HCT116 (cell line): ENCODE data around the gene BSND. TPM values are rescaled to one million over a fixed set of nuclear protein-coding genes. Genes with fewer than 3 reads are reported as not detected.

Source experiments
- ATAC-seq: fragments of 200-7000 bp; cut with Tn5 transposase; 2 replicates; pipeline ENCODE4 v1.9.1; 2020; ENCODE audit warnings: mild to moderate bottlenecking, moderate library complexity
- BruUV-seq: library from RNA; stranded (reverse); fragments of 400-500 nt; replicated peaks from 2 replicates; lab custom pipeline; 2021; lab: Mats Ljungman, UMichigan
- CTCF ChIA-PET: fragments of 300-600 bp; sonication (Branson Sonifier 250); formaldehyde crosslinking; loops from one replicate; lab custom pipeline; 2021; ENCODE audit warnings: antibody characterized with exemption; lab: Charles Lee
- POLR2A ChIA-PET: fragments of 300-600, 350-600 bp; sonication (Branson Sonifier 250); formaldehyde crosslinking; loops from one replicate; lab custom pipeline; 2021; ENCODE audit warnings: antibody characterized with exemption; lab: Charles Lee
- RAD21 ChIA-PET, 2 experiments: fragments of 300-600 bp; sonication (Branson Sonifier 250); formaldehyde crosslinking; loops; one replicate each; lab custom pipeline; 2023; ENCODE audit warnings: low total read pairs in 2 of 2; ENCODE audit not compliant: uncharacterized antibody in 2 of 2, unreplicated experiment in 2 of 2, low non-redundant PET in 1 of 2; lab: Charles Lee
- DNase-seq: peaks from one replicate; pipeline ENCODE4 v3.0.0-alpha.2; 2010; ENCODE audit warnings: low read depth, low spot score
- H2AFZ ChIP-seq: fragments of 200-600 bp; shearing (Covaris generic), sonication (generic); 2 replicates; pipeline ENCODE4 v1.6.1; 2017; ENCODE audit warnings: low read depth, mixed run types, mixed read lengths, antibody characterized with exemption, low read length; ENCODE audit not compliant: poor library complexity, severe bottlenecking
- H3K27ac ChIP-seq: 2 replicates; pipeline ENCODE4 v1.5.1; 2012; ENCODE audit warnings: low read depth, low read length
- H3K27me3 ChIP-seq: fragments of 200-600 bp; sonication (generic); 2 replicates; pipeline ENCODE4 v1.6.1; 2016; ENCODE audit warnings: mixed run types, low read length, mixed read lengths; ENCODE audit not compliant: insufficient read depth
- H3K36me3 ChIP-seq, 2 experiments: fragments of 200-500 bp in 1 of 2; fragments of 200-600 bp in 1 of 2; sonication (Bioruptor generic) in 1 of 2; sonication (generic) in 1 of 2; 2 replicates each; pipeline versions ENCODE4 v1.5.1 to v1.6.1; 2014 to 2016; ENCODE audit warnings: low read length in 2 of 2, inconsistent platforms in 1 of 2, mixed read lengths in 1 of 2, mixed run types in 1 of 2; ENCODE audit not compliant: insufficient read depth in 2 of 2, control insufficient read depth in 1 of 2
- H3K4me1 ChIP-seq, 2 experiments: fragments of 200-600 bp in 1 of 2; sonication (generic) in 1 of 2; 2 replicates each; pipeline versions ENCODE4 v1.5.1 to v1.6.1; 2012 to 2017; ENCODE audit warnings: low read length in 2 of 2, inconsistent platforms in 1 of 2, mild to moderate bottlenecking in 1 of 2, mixed read lengths in 1 of 2, mixed run types in 1 of 2, moderate library complexity in 1 of 2; ENCODE audit not compliant: insufficient read depth in 2 of 2, control insufficient read depth in 1 of 2
- H3K4me2 ChIP-seq: fragments of 200-600 bp; sonication (generic); 2 replicates; pipeline ENCODE4 v1.6.1; 2017; ENCODE audit warnings: mixed run types, low read length, mixed read lengths
- H3K4me3 ChIP-seq, 2 experiments: fragments of 200-600 bp in 1 of 2; sonication (generic) in 1 of 2; replicated peaks in 1 of 2; 2 replicates each; pipeline ENCODE4 v1.5.1; 2011 to 2016; ENCODE audit warnings: low read length in 2 of 2, control low read depth in 1 of 2, low read depth in 1 of 2, mild to moderate bottlenecking in 1 of 2, mixed read lengths in 1 of 2, mixed run types in 1 of 2
- H3K79me2 ChIP-seq: fragments of 200-600 bp; sonication (generic); 2 replicates; pipeline ENCODE4 v1.6.1; 2017; ENCODE audit warnings: mild to moderate bottlenecking, mixed run types, low read length, moderate library complexity, mixed read lengths; ENCODE audit not compliant: insufficient read depth
- H3K9ac ChIP-seq: fragments of 200-600 bp; sonication (generic); 2 replicates; pipeline ENCODE4 v1.6.1; 2016; ENCODE audit warnings: low read length, mixed read lengths
- H3K9me2 ChIP-seq: fragments of 200-600 bp; sonication (generic), shearing (Covaris generic); 2 replicates; pipeline ENCODE4 v1.6.1; 2017; ENCODE audit warnings: mixed run types, mild to moderate bottlenecking, moderate library complexity; ENCODE audit not compliant: insufficient read depth
- H3K9me3 ChIP-seq, 2 experiments: fragments of 200-500 bp in 1 of 2; fragments of 200-600 bp in 1 of 2; sonication (Bioruptor generic) in 1 of 2; sonication (generic) in 1 of 2; 2 replicates each; pipeline ENCODE4 v1.6.1; 2014 to 2017; ENCODE audit warnings: low read length in 2 of 2, mixed read lengths in 2 of 2, inconsistent platforms in 1 of 2, low read depth in 1 of 2, mild to moderate bottlenecking in 1 of 2, mixed run types in 1 of 2, moderate library complexity in 1 of 2; ENCODE audit not compliant: control insufficient read depth in 1 of 2, insufficient read depth in 1 of 2
- H4K20me1 ChIP-seq: fragments of 200-600 bp; sonication (generic), shearing (Covaris generic); 2 replicates; pipeline ENCODE4 v1.6.1; 2017; ENCODE audit warnings: mixed run types, mild to moderate bottlenecking, moderate library complexity; ENCODE audit not compliant: insufficient read depth
- ATF3 ChIP-seq: IDR thresholded peaks from 2 replicates; pipeline ENCODE4 v1.6.1; 2012
- CBX3 ChIP-seq: IDR thresholded peaks from 2 replicates; pipeline ENCODE4 v1.6.1; 2012; ENCODE audit warnings: low read depth
- CEBPB ChIP-seq: IDR thresholded peaks from 2 replicates; pipeline ENCODE4 v1.6.1; 2012; ENCODE audit warnings: low read depth
- CTCF ChIP-seq, 3 experiments: fragments of 200-600 bp in 1 of 3; sonication (generic) in 1 of 3; IDR thresholded peaks in 2 of 3; conservative IDR thresholded peaks in 1 of 3; 2 replicates each; pipeline ENCODE4 v1.5.1; 2012 to 2017; ENCODE audit warnings: low read depth in 2 of 3, low read length in 2 of 3, antibody characterized with exemption in 1 of 3, borderline replicate concordance in 1 of 3, control low read depth in 1 of 3, mild to moderate bottlenecking in 1 of 3, mixed read lengths in 1 of 3, mixed run types in 1 of 3, moderate library complexity in 1 of 3; ENCODE audit not compliant: insufficient read depth in 1 of 3
- ELF1 ChIP-seq: IDR thresholded peaks from 2 replicates; pipeline ENCODE4 v1.6.1; 2012; ENCODE audit warnings: low read depth, borderline replicate concordance
- EZH2phosphoT487 ChIP-seq: fragments of 200-600 bp; IDR thresholded peaks from 2 replicates; pipeline ENCODE4 v1.6.1; 2018; ENCODE audit warnings: antibody characterized with exemption, borderline replicate concordance
- FOSL1 ChIP-seq: IDR thresholded peaks from 2 replicates; pipeline ENCODE4 v1.6.1; 2012; ENCODE audit warnings: low read depth
- MAX ChIP-seq: IDR thresholded peaks from 2 replicates; pipeline ENCODE4 v1.6.1; 2012
- POLR2AphosphoS5 ChIP-seq: IDR thresholded peaks from 2 replicates; pipeline ENCODE4 v1.6.1; 2011; ENCODE audit warnings: mild to moderate bottlenecking, low read depth, low read length, moderate library complexity
- RAD21 ChIP-seq: IDR thresholded peaks from 2 replicates; pipeline ENCODE4 v1.6.1; 2012; ENCODE audit warnings: low read depth, mild to moderate bottlenecking
- SIN3A ChIP-seq: IDR thresholded peaks from 2 replicates; pipeline ENCODE4 v1.6.1; 2012; ENCODE audit warnings: low read depth
- SP1 ChIP-seq: IDR thresholded peaks from 2 replicates; pipeline ENCODE4 v1.6.1; 2012; ENCODE audit warnings: low read depth
- TCF7L2 ChIP-seq: IDR thresholded peaks from 2 replicates; pipeline ENCODE4 v1.7.0; 2011; ENCODE audit warnings: borderline replicate concordance, inconsistent platforms; ENCODE audit not compliant: insufficient read depth, insufficient read length; ENCODE audit errors: extremely low read depth
- YY1 ChIP-seq: IDR thresholded peaks from 2 replicates; pipeline ENCODE4 v1.6.1; 2011; ENCODE audit warnings: low read length, low read depth, moderate library complexity, mild to moderate bottlenecking; ENCODE audit not compliant: insufficient replicate concordance; ENCODE audit errors: extremely low read depth
- ZBTB33 ChIP-seq: IDR thresholded peaks from 2 replicates; pipeline ENCODE4 v1.6.1; 2011; ENCODE audit warnings: mild to moderate bottlenecking, low read length, moderate library complexity; ENCODE audit not compliant: insufficient replicate concordance; ENCODE audit errors: extremely low read depth
- ZFX ChIP-seq: fragments of 450-650 bp; IDR thresholded peaks from 2 replicates; pipeline ENCODE4 v1.6.1; 2017
- intact Hi-C: fragments of 100-400 bp; cut with micrococcal nuclease; formaldehyde crosslinking; loops from 2 replicates; pipeline ENCODE4 v1.10.0; 2022
- total RNA-seq: library from RNA; stranded (reverse); gene quantifications from one replicate; pipeline ENCODE4 v1.2.1, GENCODE V29; 2021; ENCODE audit not compliant: unreplicated experiment

BSND gene
- total RNA-seq, 1 experiment from 2014 or later: not detected

GRCh38 chr1:54975356-54976108 is 23.2 kb upstream of the BSND start:
- Histone ChIP-seq H2AFZ (no peak overlapping the region), H3K9me3 (no peaks in the 10 kb centered on the region), H3K27me3 (no peaks in the 10 kb centered on the region), H3K9ac (no peak overlapping the region), H3K36me3 (no peaks in the 10 kb centered on the region), H3K4me2 (no peak overlapping the region), H3K4me1 (peaks cover 13 to 58% of the 10 kb centered on the region in 2 experiments), H4K20me1 (no peaks in the 10 kb centered on the region), H3K9me2 (no peaks in the 10 kb centered on the region), H3K4me3 (no peak overlapping the region), H3K27ac (no peak overlapping the region), H3K79me2 (no peaks in the 10 kb centered on the region)
- ChIA-PET RAD21 (no interaction called here), CTCF (interaction anchor here (1.5 kb wide), 1 partner anchor 25 kb away, joined by 4 read pairs; no protein-coding TSS in a partner anchor), POLR2A (no interaction called here)
- TF ChIP-seq MAX: peak; percentile 31; the same call in 1 of the 2 replicates
- no peak for TF ChIP-seq POLR2AphosphoS5
- intact Hi-C loops: no loop called here
- no TSS peak for BruUV-seq
- DNase-seq (no peak), ATAC-seq (no peak)

GRCh38 chr1:54976747-54977146 is 22.0 kb upstream of the BSND start:
- CTCF ChIA-PET: interaction anchor here (1.5 to 2.0 kb wide), 2 partner anchors 26 to 32 kb away, joined by 4 to 11 read pairs; no protein-coding TSS in a partner anchor
- TF ChIP-seq CTCF (IDR thresholded peaks at IDR 0.05 in 2 of 3, conservative IDR thresholded peaks at IDR 0.05 in 1 of 3; ENCODE audit: borderline replicate concordance in 1 of 3, insufficient read depth in 1 of 3, low read depth in 2 of 3, low read length in 2 of 3): no peak
- no peak for TF ChIP-seq ZBTB33
- TF ChIP-seq EZH2phosphoT487: no peak
- TF ChIP-seq SP1: no peak
- no peak for TF ChIP-seq ZFX
- TF ChIP-seq ELF1: no peak
- TF ChIP-seq FOSL1: no peak
- TF ChIP-seq CBX3: no peak
- TF ChIP-seq RAD21: no peak
- no peak for TF ChIP-seq YY1
- TF ChIP-seq CEBPB: no peak
- TF ChIP-seq TCF7L2: no peak
- no peak for TF ChIP-seq SIN3A
- TF ChIP-seq ATF3: no peak

More at GRCh38 chr1:54976747-54977146, 22.0 kb upstream of the BSND start:
- Histone ChIP-seq H3K79me2 (no peaks in the 10 kb centered on the region), H3K27me3 (no peaks in the 10 kb centered on the region), H3K27ac (no peak overlapping the region), H3K36me3 (no peaks in the 10 kb centered on the region), H3K9me2 (no peaks in the 10 kb centered on the region), H4K20me1 (no peaks in the 10 kb centered on the region), H3K4me2 (no peak overlapping the region), H3K9ac (no peak overlapping the region), H3K9me3 (no peaks in the 10 kb centered on the region), H3K4me3 (no peak overlapping the region), H2AFZ (no peak overlapping the region), H3K4me1 (peaks cover 2 to 50% of the 10 kb centered on the region in 2 experiments)
- intact Hi-C loops: no loop called here
- no TSS peak for BruUV-seq
- DNase-seq: no peak
- ChIA-PET RAD21 (no interaction called here), POLR2A (no interaction called here)
- ATAC-seq: no peak
